HCT116 (cell line): ENCODE measurements around the gene PPP2R5B. TPM values are rescaled to one million over a fixed set of nuclear protein-coding genes. Genes with fewer than 3 reads are reported as not detected.

Experiments
- ATAC-seq: fragments of 200-7000 bp; cut with Tn5 transposase; 2 replicates; pipeline ENCODE4 v1.9.1; 2020; ENCODE audit warnings: mild to moderate bottlenecking, moderate library complexity
- BruUV-seq: library from RNA; stranded (reverse); fragments of 400-500 nt; replicated peaks from 2 replicates; lab custom pipeline; 2021; lab: Mats Ljungman, UMichigan
- CTCF ChIA-PET: fragments of 300-600 bp; sonication (Branson Sonifier 250); formaldehyde crosslinking; loops from one replicate; lab custom pipeline; 2021; ENCODE audit warnings: antibody characterized with exemption; lab: Charles Lee
- POLR2A ChIA-PET: fragments of 300-600, 350-600 bp; sonication (Branson Sonifier 250); formaldehyde crosslinking; loops from one replicate; lab custom pipeline; 2021; ENCODE audit warnings: antibody characterized with exemption; lab: Charles Lee
- RAD21 ChIA-PET, 2 experiments: fragments of 300-600 bp; sonication (Branson Sonifier 250); formaldehyde crosslinking; loops; one replicate each; lab custom pipeline; 2023; ENCODE audit warnings: low total read pairs in 2 of 2; ENCODE audit not compliant: uncharacterized antibody in 2 of 2, unreplicated experiment in 2 of 2, low non-redundant PET in 1 of 2; lab: Charles Lee
- DNase-seq: peaks from one replicate; pipeline ENCODE4 v3.0.0-alpha.2; 2010; ENCODE audit warnings: low read depth, low spot score
- H2AFZ ChIP-seq: fragments of 200-600 bp; shearing (Covaris generic), sonication (generic); 2 replicates; pipeline ENCODE4 v1.6.1; 2017; ENCODE audit warnings: low read depth, mixed run types, mixed read lengths, antibody characterized with exemption, low read length; ENCODE audit not compliant: poor library complexity, severe bottlenecking
- H3K27ac ChIP-seq: 2 replicates; pipeline ENCODE4 v1.5.1; 2012; ENCODE audit warnings: low read depth, low read length
- H3K27me3 ChIP-seq: fragments of 200-600 bp; sonication (generic); 2 replicates; pipeline ENCODE4 v1.6.1; 2016; ENCODE audit warnings: mixed run types, low read length, mixed read lengths; ENCODE audit not compliant: insufficient read depth
- H3K36me3 ChIP-seq, 2 experiments: fragments of 200-500 bp in 1 of 2; fragments of 200-600 bp in 1 of 2; sonication (Bioruptor generic) in 1 of 2; sonication (generic) in 1 of 2; 2 replicates each; pipeline versions ENCODE4 v1.5.1 to v1.6.1; 2014 to 2016; ENCODE audit warnings: low read length in 2 of 2, inconsistent platforms in 1 of 2, mixed read lengths in 1 of 2, mixed run types in 1 of 2; ENCODE audit not compliant: insufficient read depth in 2 of 2, control insufficient read depth in 1 of 2
- H3K4me1 ChIP-seq, 2 experiments: fragments of 200-600 bp in 1 of 2; sonication (generic) in 1 of 2; 2 replicates each; pipeline versions ENCODE4 v1.5.1 to v1.6.1; 2012 to 2017; ENCODE audit warnings: low read length in 2 of 2, inconsistent platforms in 1 of 2, mild to moderate bottlenecking in 1 of 2, mixed read lengths in 1 of 2, mixed run types in 1 of 2, moderate library complexity in 1 of 2; ENCODE audit not compliant: insufficient read depth in 2 of 2, control insufficient read depth in 1 of 2
- H3K4me2 ChIP-seq: fragments of 200-600 bp; sonication (generic); 2 replicates; pipeline ENCODE4 v1.6.1; 2017; ENCODE audit warnings: mixed run types, low read length, mixed read lengths
- H3K4me3 ChIP-seq, 2 experiments: fragments of 200-600 bp in 1 of 2; sonication (generic) in 1 of 2; replicated peaks in 1 of 2; 2 replicates each; pipeline ENCODE4 v1.5.1; 2011 to 2016; ENCODE audit warnings: low read length in 2 of 2, control low read depth in 1 of 2, low read depth in 1 of 2, mild to moderate bottlenecking in 1 of 2, mixed read lengths in 1 of 2, mixed run types in 1 of 2
- H3K79me2 ChIP-seq: fragments of 200-600 bp; sonication (generic); 2 replicates; pipeline ENCODE4 v1.6.1; 2017; ENCODE audit warnings: mild to moderate bottlenecking, mixed run types, low read length, moderate library complexity, mixed read lengths; ENCODE audit not compliant: insufficient read depth
- H3K9ac ChIP-seq: fragments of 200-600 bp; sonication (generic); 2 replicates; pipeline ENCODE4 v1.6.1; 2016; ENCODE audit warnings: low read length, mixed read lengths
- H3K9me2 ChIP-seq: fragments of 200-600 bp; sonication (generic), shearing (Covaris generic); 2 replicates; pipeline ENCODE4 v1.6.1; 2017; ENCODE audit warnings: mixed run types, mild to moderate bottlenecking, moderate library complexity; ENCODE audit not compliant: insufficient read depth
- H3K9me3 ChIP-seq, 2 experiments: fragments of 200-500 bp in 1 of 2; fragments of 200-600 bp in 1 of 2; sonication (Bioruptor generic) in 1 of 2; sonication (generic) in 1 of 2; 2 replicates each; pipeline ENCODE4 v1.6.1; 2014 to 2017; ENCODE audit warnings: low read length in 2 of 2, mixed read lengths in 2 of 2, inconsistent platforms in 1 of 2, low read depth in 1 of 2, mild to moderate bottlenecking in 1 of 2, mixed run types in 1 of 2, moderate library complexity in 1 of 2; ENCODE audit not compliant: control insufficient read depth in 1 of 2, insufficient read depth in 1 of 2
- H4K20me1 ChIP-seq: fragments of 200-600 bp; sonication (generic), shearing (Covaris generic); 2 replicates; pipeline ENCODE4 v1.6.1; 2017; ENCODE audit warnings: mixed run types, mild to moderate bottlenecking, moderate library complexity; ENCODE audit not compliant: insufficient read depth
- ATF3 ChIP-seq: IDR thresholded peaks from 2 replicates; pipeline ENCODE4 v1.6.1; 2012
- CTCF ChIP-seq, 3 experiments: fragments of 200-600 bp in 1 of 3; sonication (generic) in 1 of 3; IDR thresholded peaks in 2 of 3; conservative IDR thresholded peaks in 1 of 3; 2 replicates each; pipeline ENCODE4 v1.5.1; 2012 to 2017; ENCODE audit warnings: low read depth in 2 of 3, low read length in 2 of 3, antibody characterized with exemption in 1 of 3, borderline replicate concordance in 1 of 3, control low read depth in 1 of 3, mild to moderate bottlenecking in 1 of 3, mixed read lengths in 1 of 3, mixed run types in 1 of 3, moderate library complexity in 1 of 3; ENCODE audit not compliant: insufficient read depth in 1 of 3
- ELF1 ChIP-seq: IDR thresholded peaks from 2 replicates; pipeline ENCODE4 v1.6.1; 2012; ENCODE audit warnings: low read depth, borderline replicate concordance
- EZH2phosphoT487 ChIP-seq: fragments of 200-600 bp; IDR thresholded peaks from 2 replicates; pipeline ENCODE4 v1.6.1; 2018; ENCODE audit warnings: antibody characterized with exemption, borderline replicate concordance
- JUND ChIP-seq: IDR thresholded peaks from 2 replicates; pipeline ENCODE4 v1.6.1; 2012
- MAX ChIP-seq: IDR thresholded peaks from 2 replicates; pipeline ENCODE4 v1.6.1; 2012
- POLR2AphosphoS5 ChIP-seq: IDR thresholded peaks from 2 replicates; pipeline ENCODE4 v1.6.1; 2011; ENCODE audit warnings: mild to moderate bottlenecking, low read depth, low read length, moderate library complexity
- REST ChIP-seq: IDR thresholded peaks from 2 replicates; pipeline ENCODE4 v1.6.1; 2012; ENCODE audit warnings: low read depth
- SIN3A ChIP-seq: IDR thresholded peaks from 2 replicates; pipeline ENCODE4 v1.6.1; 2012; ENCODE audit warnings: low read depth
- SP1 ChIP-seq: IDR thresholded peaks from 2 replicates; pipeline ENCODE4 v1.6.1; 2012; ENCODE audit warnings: low read depth
- TCF7L2 ChIP-seq: IDR thresholded peaks from 2 replicates; pipeline ENCODE4 v1.7.0; 2011; ENCODE audit warnings: borderline replicate concordance, inconsistent platforms; ENCODE audit not compliant: insufficient read depth, insufficient read length; ENCODE audit errors: extremely low read depth
- ZFX ChIP-seq: fragments of 450-650 bp; IDR thresholded peaks from 2 replicates; pipeline ENCODE4 v1.6.1; 2017
- intact Hi-C: fragments of 100-400 bp; cut with micrococcal nuclease; formaldehyde crosslinking; loops from 2 replicates; pipeline ENCODE4 v1.10.0; 2022
- total RNA-seq: library from RNA; stranded (reverse); gene quantifications from one replicate; pipeline ENCODE4 v1.2.1, GENCODE V29; 2021; ENCODE audit not compliant: unreplicated experiment

Gene PPP2R5B
- total RNA-seq, 1 experiment from 2014 or later = 10.9 TPM

GRCh38 chr11:64935359-64936081 is 11.0 kb downstream of the PPP2R5B start, which contains the start of gene GPHA2:
Gene GPHA2, minus strand, starts transcription at chr11:64935893. Its CDS starts 433 bp downstream, at chr11:64935460.
- Histone ChIP-seq H3K9ac (no peak within 1 kb of the TSS), H3K27me3 (no peaks in the 10 kb centered on the region), H3K4me2 (peak within 1 kb of the TSS; percentile 22), H3K27ac (no peak within 1 kb of the TSS), H3K9me3 (no peaks in the 10 kb centered on the region), H3K4me3 (no peak within 1 kb of the TSS), H4K20me1 (no peaks in the 10 kb centered on the region), H3K79me2 (no peaks in the 10 kb centered on the region), H3K36me3 (peaks cover 0 to under 1% of the 10 kb centered on the region in 2 experiments; a peak in 1 of 4 replicates), H2AFZ (no peak within 1 kb of the TSS), H3K4me1 (peaks cover 8 to 15% of the 10 kb centered on the region in 2 experiments; a peak in 3 of 4 replicates), H3K9me2 (no peaks in the 10 kb centered on the region)
- intact Hi-C loops = no loop called here
- no peak for TF ChIP-seq CTCF (IDR thresholded peaks at IDR 0.05 in 2 of 3, conservative IDR thresholded peaks at IDR 0.05 in 1 of 3; ENCODE audit: borderline replicate concordance in 1 of 3, insufficient read depth in 1 of 3, low read depth in 2 of 3, low read length in 2 of 3)
- TF ChIP-seq ATF3 = no peak
- TF ChIP-seq EZH2phosphoT487 = no peak
- TF ChIP-seq TCF7L2 = no peak
- TF ChIP-seq ZFX = no peak
- TF ChIP-seq POLR2AphosphoS5 = no peak
- no peak for TF ChIP-seq ELF1
- TF ChIP-seq MAX = no peak
- TF ChIP-seq JUND = no peak
- TF ChIP-seq SIN3A = no peak
- TF ChIP-seq SP1 = no peak
- no peak for TF ChIP-seq REST
- no TSS peak for BruUV-seq
- CTCF ChIA-PET = no interaction called here
- RAD21 ChIA-PET = no interaction called here
- POLR2A ChIA-PET = no interaction called here
- DNase-seq (no peak), ATAC-seq (peak; percentile 63)
